GM21528 (cell line): ENCODE results near the gene OGFR.
"Not testable (repeated sequence)": the region's sequence is repeated elsewhere in the genome, so short reads cannot be mapped to it uniquely, and the experiment has no call there.

Source experiments
- ATAC-seq: cut with Tn5 transposase; IDR thresholded peaks from one replicate; pipeline ENCODE4 v1.9.1; 2021; ENCODE audit warnings: mild to moderate bottlenecking, moderate library complexity; ENCODE audit not compliant: unreplicated experiment, low FRiP score

OGFR gene

DNA sequence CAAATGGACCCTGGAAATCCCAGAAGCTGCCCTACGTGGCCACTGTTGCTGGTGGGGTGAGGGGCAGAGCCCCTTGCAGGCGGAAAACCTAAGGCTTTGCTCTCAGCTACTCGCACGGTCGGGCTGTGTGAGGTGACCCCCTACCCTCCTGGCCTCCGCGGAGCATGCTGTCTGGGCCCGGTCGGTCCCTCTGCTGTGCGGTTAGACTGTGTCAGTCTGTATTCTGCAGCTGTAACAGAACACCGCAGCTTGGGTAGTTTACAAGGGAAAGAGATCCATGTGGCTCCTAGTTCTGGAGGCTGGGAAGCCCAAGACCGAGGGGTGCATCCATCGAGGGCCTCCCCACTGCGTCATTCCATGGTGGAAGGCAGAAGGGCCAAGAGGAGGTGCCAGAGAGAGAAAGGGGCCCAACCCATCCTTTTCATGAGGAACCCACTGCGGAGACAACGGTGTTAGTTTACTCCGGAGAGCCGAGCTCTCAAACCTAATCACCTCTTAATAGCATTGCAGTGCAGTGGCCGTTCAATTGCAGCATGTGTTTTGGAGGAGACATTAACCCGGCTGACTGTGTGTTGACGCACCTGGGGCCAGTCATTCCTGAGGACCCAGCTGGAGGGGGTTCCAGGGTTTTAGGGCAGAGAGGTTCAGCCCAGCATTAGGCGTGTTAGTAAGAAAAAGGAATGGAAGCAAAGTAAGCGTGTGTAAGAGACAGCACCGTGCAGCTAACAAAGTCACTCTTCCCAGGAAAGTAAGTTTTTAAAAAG is 30.5 kb downstream of the OGFR start:
- ATAC-seq: no peak

DNA sequence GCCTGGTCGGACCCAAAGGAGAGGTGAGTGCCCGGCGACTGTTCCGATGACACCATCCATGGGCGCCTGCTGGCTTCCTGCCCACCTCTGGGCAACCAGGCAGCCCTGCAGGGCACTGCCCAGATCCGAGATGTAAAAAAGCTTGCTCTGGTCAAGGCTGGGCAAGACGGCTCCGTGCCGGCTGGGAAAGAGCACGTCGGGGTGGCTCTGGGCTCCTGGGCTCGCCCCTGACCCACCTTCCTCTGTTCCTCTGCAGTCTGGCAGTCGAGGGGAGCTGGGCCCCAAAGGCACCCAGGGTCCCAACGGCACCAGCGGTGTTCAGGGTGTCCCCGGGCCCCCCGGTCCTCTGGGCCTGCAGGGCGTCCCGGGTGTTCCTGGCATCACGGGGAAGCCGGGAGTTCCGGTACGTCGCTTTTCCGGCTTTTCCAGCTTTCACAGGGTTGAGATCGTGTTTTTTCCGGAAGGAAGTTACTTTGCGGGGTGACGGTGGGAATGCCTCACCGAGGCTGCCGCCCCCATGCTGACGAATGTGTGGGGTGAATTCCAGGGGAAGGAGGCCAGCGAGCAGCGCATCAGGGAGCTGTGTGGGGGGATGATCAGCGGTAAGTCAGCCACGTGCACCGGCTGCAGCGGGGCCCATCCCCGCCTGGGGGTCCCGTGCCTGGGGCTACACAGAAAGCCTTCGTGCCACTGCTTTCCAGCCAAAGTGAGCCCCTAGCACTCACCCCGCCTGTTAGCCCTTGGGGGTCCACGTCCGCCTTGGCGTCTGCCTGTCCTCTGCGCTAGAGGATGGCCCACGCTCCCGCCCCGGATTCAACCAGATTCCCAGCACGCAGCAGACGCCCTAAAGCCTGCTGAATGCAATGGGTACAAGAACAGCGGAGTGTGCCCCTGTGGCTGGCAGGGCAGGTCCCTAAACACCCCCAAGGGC is 31.6 kb downstream of the OGFR start:
- no peak for ATAC-seq

DNA sequence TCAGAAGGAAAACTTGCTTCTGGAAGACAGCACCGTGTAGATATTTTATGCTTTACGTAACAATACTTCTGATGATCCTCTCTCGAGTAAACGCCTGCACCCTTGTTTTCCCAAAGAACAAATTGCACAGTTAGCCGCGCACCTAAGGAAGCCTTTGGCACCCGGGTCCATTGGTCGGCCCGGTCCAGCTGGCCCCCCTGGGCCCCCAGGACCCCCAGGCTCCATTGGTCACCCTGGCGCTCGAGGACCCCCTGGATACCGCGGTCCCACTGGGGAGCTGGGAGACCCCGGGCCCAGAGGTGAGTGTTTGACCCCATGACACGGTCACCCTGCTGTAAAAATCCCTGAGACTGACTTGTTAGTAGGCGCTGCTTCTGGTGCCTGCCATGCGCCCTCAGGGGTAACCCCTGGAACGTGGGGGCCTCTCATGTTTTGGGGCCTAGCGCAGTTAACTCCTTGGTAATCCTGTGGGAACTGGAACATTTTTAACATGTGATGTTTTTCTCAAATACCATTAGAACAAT is 32.4 kb downstream of the OGFR start:
- no peak for ATAC-seq

DNA sequence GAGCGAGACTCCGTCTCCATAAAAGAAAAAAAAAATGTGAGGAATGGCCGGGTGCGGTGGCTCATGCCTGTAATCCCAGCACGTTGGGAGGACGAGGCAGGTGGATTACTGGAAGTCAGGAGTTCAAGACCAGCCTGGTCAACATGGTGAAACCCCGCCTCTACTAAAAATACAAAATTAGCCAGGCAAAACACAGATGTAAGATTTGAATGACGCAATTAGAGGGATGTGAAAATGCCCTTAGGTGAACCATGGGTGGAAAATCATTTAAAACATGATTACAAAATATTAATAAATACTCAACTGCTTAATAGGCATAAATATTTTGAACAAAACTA is 33.1 kb downstream of the OGFR start:
- no peak for ATAC-seq

DNA sequence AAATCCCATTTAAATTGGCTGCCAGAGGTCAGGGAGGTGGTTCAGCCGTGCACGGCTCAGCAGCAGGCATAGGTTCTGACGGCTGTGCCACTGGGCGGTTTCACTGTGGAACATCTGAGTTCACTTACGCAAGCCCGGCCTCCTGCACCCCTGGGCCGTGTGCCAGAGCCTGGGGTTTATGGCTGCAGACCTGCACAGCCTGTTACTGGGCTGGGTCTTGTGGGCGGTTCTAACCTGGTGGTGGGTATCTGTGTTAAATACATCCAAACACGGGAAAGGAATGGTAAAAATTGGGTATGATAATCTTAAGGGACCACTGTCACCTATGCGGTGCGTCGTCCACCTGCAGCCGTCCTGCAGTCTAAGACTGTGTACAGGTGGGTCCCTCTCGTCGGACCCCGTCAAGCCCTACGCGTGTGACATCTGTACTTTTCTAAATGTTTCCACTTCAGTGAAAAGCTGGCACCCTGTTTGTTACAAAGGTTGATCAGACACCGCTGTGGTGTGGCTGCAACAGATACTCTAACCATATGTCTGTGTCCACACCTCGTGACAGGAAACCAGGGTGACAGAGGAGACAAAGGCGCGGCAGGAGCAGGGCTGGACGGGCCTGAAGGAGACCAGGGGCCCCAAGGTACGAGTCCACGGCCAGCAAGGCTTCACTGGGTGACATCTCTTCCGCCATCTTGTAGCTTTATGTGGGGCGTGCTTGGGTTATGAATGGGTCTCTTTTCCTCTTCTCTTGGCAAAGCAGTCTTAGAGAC is 33.7 kb downstream of the OGFR start:
- ATAC-seq: no peak

DNA sequence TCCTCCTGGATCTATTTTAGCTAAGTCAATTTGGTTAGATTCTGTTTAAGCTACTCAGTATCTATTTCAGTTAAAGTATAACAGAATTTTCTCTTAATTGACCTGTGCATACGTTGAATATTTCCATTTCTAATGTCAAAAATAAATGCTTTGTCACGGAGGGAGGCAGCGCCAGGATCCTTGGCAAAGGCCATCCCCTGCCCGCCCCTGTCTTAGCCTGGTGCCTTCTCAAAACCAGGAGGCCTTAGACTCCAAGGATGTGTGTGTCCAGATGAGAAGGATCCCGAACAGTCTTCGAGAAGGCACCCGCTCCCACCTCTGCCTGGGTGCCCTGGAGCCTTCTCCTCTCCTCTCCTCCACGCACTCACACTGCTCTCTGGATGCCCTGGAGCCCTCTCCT is 34.6 kb downstream of the OGFR start:
- ATAC-seq: no peak

DNA sequence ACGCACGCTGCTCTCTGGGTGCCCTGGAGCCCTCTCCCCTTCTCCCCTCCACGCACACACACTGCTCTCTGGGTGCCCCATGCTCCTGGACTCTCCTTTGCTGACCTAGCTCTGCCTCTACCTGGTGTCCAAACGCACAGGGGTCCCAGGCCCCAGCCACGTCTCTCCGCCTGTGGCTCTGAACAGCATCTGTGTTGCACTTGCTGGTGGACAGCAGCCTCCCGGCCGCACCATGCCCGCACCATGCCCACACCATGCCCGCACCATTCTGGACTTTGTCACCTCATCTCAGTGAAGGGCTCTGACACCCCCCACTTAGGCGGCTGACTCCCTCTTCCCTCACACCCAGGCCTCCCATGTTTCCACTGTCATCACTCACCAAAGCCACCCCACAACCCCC is 35.2 kb downstream of the OGFR start:
- no peak for ATAC-seq

DNA sequence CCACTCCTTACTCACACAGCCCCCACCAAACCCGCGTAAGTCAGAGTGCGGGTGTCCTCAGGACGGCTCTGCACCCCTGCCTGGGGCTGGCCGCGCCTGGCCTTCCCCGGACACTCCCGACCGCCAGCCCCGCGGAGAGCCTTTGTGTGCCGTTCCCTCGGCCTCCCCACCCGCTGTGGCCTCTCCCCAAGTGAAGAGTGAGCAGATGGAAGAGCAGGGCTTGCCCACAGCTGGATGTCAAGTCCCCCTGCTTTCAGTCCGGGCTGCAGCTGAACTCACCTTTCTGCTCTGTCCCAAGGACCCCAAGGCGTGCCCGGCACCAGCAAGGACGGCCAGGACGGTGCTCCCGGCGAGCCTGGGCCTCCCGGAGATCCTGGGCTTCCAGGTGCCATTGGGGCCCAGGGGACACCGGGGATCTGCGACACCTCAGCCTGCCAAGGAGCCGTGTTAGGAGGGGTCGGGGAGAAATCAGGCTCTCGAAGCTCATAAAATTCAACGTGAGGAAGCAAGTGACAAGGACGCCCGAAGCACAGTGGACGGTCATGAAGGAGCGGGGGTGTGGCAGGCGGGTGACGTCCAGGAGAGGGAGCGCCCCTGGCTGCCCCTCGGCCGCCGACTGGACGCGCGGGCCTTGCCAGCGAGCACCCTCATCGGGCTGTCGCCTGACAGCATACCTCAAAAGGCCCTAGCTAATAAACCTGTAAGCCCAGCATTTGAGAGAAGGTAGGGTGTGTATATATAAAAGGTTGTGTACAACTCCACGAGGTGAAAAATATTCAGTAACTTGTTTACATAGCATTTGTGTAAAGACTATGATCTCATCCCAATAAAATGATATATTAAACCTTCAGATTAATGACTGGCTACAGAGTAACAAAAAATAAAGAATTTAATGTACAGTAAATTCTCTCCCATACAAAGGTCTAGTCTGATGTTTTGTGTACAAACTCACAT is 35.9 kb downstream of the OGFR start:
- ATAC-seq: no peak

DNA sequence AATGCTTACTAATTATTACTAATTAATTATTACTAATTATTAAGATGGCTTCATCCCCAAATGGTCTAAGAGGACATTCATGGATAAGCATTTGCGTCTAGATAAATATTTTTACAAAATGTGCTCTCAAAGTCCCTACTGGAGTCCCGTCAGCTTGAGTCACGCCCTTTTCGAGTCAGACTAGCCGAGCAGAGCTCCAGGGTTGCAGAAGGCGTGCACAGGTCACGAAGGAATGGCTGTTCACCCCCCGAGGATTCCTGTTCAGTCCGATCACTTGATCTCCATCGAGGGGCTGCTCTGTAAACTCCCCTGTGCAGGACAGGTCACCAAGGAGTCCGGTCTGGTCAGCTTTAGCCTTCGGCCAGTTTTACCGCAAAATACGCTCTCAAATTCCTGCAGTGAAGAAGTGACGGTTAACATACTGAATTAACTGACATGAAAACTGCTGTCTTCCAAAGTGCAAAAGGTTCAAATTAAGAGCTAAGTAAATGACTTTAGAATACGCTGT is 37.1 kb downstream of the OGFR start:
- ATAC-seq: no peak

DNA sequence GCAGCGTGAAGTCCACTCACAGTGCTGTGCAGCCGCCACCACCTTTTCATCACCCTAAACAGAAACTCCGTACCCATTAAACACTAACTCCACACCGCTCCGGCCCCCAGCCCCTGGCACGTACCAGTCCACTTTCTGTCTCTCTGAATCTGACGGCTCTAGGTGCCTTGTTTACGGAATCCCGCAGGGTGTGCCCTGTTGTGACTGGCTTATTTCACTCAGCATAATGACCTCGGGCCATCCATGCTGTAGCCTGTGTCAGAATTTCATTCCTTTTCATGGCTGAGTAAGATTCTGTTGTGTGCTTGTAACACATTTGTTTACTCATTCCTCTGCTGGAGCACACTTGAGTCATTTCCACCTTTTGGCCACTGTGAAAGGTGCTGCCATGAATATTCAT is 39.0 kb downstream of the OGFR start:
- ATAC-seq: no peak

DNA sequence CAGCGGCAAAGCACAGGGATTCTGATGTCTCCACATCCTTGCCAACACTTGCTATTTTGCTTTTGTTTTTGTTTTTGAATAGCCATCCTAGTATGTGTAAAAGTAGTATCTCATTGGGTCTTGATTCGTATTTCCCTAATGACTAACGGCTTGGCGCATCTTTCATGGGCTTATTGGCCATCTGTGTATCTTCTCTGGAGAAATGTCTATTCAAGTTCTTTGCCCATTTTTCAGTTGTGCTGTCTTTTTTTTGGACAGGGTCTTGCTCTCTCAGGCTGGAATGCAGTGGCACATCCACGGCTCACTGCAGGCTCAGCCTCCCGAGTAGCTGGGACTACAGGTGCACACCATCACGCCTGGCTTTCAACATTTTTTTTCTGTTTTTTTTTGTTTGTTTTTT is 39.5 kb downstream of the OGFR start:
- ATAC-seq: no peak

DNA sequence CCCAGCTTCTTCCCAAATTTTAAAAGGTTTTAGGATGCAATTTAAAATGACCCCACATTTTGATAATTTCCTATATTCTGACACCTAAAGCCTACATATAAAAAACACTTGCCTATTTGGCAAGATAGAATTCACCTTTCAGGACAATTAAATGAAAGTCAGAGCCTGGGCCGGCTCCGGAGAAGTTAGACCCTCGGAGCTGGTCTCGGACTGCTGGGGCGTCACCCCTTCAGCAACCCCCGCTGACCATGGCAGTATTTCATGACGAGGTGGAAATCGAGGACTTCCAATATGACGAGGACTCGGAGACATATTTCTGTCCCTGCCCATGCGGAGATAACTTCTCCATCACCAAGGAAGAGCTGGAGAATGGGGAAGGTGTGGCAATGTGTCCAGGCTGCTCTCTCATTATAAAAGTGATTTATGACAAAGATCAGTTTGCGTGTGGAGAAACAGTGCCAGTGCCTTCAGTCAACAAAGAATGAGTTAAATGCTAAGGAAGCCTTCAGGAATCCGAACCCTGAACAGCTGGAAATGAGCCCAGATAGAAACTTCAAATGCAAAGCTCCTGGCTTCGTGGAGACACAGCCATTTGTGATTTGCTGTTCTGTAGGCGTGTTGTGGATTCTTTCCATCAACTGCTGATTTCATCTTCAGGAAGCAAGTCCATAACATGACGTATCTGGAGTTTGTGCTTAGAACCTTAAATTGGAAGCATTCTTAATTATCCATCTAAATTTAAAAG is 41.0 kb downstream of the OGFR start:
- ATAC-seq: no peak

DNA sequence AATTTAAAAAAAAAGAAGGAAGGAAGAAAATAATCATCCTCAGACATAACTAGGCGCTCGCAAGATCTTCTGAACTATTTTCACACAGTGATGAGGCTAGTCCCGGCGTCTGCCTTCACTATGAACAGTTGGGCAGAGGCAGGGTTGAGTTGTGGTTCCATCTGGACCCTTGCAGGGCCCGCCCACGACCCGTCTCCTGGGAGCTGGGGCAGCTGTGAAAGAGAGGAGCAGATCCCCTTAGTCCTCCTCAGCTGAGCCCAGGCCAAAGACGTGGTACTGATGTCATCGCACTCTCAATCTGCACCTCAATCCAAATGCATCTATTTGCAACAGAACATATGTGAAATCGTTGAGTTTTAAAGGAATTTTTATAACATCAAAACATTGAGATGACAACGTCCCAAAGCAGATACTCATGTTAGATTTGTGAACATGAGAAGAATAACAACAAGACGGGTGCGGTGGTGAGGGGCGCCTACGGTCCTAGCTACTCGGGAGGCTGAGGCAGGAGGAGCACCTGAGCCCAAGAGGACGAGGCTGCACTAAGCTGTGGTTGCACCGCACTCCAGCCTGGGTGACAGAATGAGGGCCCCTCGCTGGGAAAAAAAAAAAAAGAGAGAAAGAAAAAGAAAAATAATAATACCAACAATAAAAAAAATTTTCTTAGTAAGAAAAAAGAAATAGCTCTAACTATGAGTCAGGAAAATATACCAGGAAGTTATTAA is 41.7 kb downstream of the OGFR start:
- ATAC-seq: no peak

DNA sequence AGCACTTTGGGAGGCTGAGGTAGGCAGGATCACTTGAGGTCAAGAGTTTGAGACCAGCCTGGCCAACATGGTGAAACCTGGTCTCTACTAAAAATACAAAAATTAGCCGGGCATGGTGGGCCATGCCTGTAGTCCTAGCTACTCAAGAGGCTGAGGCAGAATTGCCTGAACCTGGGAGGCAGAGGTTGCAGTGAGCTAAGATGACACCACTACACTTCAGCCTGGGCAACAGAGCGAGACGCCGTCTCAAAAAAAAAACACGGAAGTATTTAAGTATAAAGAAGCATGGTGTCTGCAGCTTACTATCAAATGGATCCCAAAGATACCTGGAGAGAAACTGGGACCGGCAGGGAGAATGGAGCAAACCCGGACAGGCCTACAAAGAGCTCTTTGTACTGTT is 44.3 kb downstream of the OGFR start:
- not testable (repeated sequence) for ATAC-seq

DNA sequence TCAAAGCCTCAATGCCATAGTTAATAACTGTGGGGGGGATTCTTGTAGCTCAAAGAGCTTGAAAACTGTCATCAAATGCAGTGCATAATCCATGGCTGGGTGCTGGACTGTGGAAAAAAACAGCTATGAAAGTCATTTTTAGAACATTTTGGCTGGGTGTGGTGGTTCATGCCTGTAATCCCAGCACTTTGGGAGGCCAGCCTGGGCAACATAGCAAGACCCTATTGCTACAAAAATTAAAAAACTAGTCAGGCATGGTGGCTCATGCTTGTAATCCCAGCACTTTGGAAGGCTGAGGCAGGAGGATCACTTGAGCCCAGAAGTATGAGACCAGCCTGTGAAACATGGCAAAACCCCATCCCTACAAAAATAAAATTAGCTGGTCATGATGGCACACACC is 44.8 kb downstream of the OGFR start:
- no peak for ATAC-seq

DNA sequence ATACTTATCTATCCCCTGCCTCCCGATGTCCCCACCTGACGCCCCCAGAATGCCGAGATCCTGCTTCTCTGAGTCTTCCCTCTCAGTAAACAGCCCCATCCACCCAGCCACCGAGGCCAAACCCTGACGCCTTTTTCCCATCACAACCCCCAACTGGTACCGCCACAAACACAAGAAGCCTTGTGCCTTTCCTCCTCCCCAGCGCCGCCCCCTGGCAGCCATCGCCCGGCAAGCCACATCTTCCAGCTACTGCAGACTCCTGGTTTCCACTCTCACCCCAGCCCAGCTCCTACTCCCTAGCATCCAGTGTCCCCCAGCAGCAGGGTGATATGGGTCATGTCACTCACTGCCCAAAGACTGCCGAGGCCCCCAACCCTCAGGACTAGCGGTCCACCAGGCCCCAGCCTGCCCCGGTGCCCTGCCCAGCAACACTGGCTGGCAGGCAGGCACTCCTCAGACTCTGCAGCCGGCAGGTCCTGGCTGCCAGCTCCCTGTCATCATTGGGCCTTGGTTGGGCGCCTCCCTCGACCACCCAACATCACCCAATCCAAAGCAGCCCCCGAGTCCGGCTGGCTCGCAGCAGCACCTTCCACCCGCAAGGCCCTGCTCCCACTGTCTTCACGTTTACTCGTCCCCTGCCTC is 45.8 kb downstream of the OGFR start:
- ATAC-seq: no peak

DNA sequence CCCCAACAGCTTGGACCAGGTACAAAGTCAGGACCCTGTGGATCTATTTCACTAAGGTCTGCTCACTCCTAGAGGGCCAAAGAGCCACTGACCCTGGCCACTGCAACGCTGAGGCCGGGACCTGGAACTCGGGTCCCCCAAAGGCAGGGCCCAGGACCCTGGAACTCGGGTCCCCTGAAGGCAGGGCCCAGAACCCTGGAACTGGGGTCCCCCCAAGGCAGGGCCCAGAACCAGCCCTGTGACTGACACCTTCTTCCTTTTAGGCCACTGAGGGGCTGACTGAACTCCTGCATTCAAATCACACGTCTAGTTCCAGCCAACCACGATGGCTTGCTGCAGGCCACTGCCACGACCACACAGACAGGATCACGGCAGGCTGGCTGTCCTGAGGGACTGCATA is 47.6 kb downstream of the OGFR start:
- no peak for ATAC-seq

DNA sequence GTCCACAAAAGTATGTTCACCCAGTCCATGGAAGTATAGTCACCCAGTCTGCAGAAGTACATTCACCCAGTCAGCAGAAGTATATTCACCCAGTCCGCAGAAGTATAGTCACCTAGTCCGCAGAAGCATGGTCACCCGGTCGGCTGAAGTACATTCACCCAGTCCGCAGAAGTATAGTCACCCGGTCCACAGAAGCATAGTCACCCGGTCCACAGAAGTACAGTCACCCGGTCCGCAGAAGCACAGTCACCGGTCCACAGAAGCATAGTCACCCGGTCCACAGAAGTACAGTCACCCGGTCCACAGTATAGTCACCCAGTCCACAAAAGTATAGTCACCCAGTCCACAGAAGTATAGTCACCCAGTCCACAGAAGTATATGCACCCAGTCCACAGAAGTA is 48.2 kb downstream of the OGFR start:
- no peak for ATAC-seq
